ENCODE results near the gene KCNJ8. TPM values are rescaled to one million over a fixed set of nuclear protein-coding genes. Genes with fewer than 3 reads are reported as not detected.
"Not testable (repeated sequence)": the region's sequence is repeated elsewhere in the genome, so short reads cannot be mapped to it uniquely, and the experiment has no call there.

KCNJ8 gene
- total RNA-seq (2014; rRNA removed; shearing (Covaris generic); ENCODE audit: low replicate concordance) = 0.64 and 1.4 TPM in 2 replicates

DNA sequence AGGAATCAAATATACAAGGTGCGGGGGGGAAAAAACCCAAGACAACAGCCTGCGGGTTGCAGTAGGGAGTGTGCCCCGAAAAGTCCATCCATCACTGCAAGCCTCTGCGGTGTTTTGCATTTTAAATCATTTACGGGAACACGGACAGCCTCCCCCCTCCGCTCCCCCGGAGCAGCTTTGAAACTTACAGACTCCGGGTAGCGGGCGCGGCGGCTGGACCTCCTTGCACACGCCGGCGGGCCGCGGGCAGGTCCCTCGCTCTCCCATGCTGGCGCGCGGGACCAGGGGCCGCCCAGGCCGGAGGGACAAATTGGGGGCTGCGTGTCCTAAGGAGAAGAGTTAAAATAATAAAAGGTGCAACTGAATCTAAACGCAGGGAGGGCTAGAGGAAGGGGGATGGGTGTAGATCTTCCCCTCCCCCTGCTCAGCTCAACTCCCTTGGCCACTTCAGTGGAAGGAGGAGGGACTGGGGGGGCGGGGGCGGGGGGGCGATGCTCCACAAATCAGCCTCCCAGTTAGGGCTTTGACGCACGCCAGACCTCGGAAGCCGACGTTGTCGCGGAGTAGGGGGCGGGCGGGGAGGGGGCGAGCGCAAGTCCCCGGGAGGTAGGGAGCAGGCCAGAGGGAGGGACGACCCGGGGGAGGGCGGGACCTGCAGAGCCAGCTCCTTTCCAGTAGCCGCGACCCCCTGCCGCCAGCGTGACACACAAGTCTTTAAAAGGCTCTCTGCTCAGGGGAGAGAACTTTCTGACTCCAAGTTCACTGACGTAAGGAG, at the start of gene KCNJ8:
TSS of gene KCNJ8 (minus strand) at position 349 of the 775 bp plus-strand sequence. CDS start 1,090 bp downstream, outside the sequence.
- DNase-seq (ENCODE audit: low read depth) = peak; percentile 11
- in situ Hi-C loops (cut with HindIII; ENCODE audit: low pct_unique_long_range_greater_than_20kb, low sequenced_read_pairs) = no loop called here

DNA sequence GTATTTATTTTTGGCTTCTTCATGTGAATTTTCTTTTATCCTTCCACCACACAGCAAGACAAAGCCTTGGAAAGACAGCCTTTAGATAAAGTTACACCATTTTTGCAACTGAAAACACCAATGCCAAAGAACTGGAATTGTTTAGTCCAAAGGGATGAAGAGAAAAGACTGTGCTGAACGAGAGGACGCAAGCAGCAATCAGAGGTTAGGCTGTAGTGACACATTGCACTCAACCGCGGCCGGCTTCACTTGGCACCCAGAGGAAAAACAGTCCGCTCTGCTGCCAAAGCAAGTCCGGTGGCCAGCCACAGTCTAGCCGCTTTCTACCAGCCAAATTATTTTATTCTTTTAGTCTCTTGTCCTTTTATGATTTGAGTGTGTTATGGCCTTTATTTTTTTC, 49.1 kb upstream of the KCNJ8 start:
- DNase-seq (ENCODE audit: low read depth) = no peak
- in situ Hi-C loops (cut with HindIII; ENCODE audit: low pct_unique_long_range_greater_than_20kb, low sequenced_read_pairs) = no loop called here

DNA sequence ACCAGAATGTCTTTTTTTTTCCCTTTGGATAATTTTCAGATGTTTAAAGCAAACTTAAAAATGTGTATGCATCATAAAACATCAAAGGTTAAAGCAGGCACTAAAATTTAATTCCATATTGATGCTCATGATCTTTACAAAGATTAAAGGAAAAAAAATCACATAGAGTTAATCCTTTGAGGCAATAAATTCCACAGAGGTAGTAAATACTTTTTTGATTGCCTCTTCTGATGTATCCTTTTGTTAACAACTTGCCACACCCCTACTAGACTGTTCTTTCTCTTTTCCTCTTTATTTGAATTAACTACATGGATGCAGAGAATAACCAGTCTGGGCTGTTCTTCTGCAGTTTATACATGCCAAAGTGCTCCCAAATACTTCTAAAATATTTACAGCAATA, 45.2 kb upstream of the KCNJ8 start:
- in situ Hi-C loops (cut with HindIII; ENCODE audit: low pct_unique_long_range_greater_than_20kb, low sequenced_read_pairs) = no loop called here
- DNase-seq (ENCODE audit: low read depth) = no peak

DNA sequence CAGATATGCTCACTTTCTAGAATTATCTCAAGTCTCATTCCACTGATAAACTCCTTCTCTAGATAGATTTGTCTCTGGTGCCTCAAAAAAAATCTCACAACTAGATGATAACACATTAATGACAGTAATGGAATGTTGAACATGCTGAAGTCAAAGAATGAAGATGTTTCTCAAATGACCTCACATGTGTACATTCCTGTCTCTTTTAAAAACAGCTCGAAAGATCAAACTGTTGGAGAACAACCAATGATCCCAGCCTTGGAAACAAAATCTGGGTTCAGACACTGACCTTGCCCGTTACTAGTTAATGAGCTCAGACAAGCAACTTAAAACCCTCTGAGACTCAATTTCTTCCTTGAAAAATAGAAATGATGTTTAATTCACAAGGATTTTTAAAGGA, 44.7 kb upstream of the KCNJ8 start:
- in situ Hi-C loops (cut with HindIII; ENCODE audit: low pct_unique_long_range_greater_than_20kb, low sequenced_read_pairs) = no loop called here
- peak; percentile 24 for DNase-seq (ENCODE audit: low read depth)

DNA sequence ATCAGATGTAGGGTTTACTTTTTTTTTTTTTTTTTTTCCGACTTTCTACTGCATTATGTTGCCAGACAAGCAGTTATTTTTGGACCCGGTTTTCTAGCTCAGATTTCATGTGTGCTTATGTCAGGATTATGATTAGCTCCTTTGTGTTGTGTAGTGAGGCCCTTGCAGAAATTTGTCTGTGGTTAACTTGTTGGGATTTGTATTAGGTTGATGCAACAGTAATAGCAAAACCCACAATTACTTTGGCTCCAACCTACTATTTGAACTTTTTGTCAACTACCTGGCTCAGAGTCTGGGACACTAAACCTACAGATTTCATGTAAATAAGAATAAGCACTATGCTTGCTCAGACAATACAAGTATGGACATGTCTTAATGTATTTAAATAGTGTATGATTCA, 44.1 kb upstream of the KCNJ8 start:
- in situ Hi-C loops (cut with HindIII; ENCODE audit: low pct_unique_long_range_greater_than_20kb, low sequenced_read_pairs) = no loop called here
- no peak for DNase-seq (ENCODE audit: low read depth)

DNA sequence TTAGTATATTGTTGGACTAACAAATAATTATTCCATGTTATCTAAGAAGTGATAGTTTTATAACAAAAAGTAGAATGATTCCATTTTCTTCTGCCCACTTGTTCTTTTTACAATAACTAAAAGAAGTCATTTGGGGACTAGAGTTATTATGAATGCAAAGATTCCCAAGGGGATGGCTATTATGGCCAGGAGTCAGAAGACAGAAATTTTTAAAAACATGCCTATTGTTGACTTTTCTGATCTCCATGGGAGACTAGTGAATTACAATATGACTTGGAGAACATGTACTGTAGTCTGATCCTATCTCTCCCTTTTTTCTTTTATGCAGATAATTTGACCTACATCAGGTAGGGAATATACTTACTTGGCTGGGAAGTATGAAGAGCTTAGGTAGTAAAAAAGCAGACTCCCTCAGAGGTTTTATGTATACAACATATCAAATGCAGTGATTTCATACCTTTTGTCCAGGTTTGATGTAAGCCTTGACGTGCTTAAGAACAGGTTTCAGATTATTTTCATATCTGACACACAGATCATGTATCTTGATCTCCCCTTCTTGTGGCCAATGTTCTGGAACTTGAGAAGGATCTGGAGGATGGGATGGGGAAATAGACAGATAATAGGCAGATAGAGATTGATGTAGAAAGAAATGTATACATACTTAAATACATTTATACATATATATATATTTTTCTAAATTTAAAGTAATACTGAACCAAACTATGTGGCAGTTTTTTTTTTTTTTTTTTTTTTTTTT, 41.0 kb upstream of the KCNJ8 start:
- in situ Hi-C loops (cut with HindIII; ENCODE audit: low pct_unique_long_range_greater_than_20kb, low sequenced_read_pairs) = no loop called here
- no peak for DNase-seq (ENCODE audit: low read depth)

DNA sequence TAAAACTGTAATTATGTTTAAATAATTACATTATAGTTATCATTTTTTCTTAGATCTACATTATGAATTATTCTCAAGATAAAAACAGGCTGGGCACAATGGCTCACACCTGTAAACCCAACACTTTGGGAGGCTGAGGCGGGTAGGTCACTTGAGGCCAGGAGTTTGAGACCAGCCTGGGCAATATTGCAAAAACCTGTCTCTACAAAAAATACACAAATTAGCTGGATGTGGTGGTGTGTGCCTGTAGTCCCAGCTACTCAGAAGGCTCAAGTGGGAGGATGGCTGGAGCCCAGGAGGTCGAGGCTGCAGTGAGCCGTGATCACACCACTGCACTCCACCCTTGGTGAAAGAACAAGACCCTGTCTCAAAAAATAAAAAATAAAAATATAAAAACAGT, 40.3 kb upstream of the KCNJ8 start:
- in situ Hi-C loops (cut with HindIII; ENCODE audit: low pct_unique_long_range_greater_than_20kb, low sequenced_read_pairs) = no loop called here
- DNase-seq (ENCODE audit: low read depth) = no peak

DNA sequence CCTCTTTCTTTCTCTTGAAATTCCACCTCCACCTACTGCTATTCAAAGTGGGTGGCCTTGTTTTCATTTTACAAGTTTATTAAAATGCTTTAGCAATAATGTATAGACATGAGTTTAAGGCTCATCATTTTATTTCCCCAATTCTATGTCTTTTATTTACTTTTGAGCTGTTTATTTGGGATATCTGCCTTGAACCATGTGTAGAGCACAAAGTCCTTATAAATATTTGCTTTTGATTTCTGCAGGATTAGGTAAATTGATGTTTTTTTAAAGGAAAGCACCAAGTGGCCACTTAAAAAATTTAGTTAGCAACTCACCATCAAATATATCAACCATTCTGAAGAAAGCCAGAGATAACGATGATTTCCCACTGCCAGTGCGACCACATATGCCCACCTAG, 39.8 kb upstream of the KCNJ8 start:
- in situ Hi-C loops (cut with HindIII; ENCODE audit: low pct_unique_long_range_greater_than_20kb, low sequenced_read_pairs) = no loop called here
- no peak for DNase-seq (ENCODE audit: low read depth)

DNA sequence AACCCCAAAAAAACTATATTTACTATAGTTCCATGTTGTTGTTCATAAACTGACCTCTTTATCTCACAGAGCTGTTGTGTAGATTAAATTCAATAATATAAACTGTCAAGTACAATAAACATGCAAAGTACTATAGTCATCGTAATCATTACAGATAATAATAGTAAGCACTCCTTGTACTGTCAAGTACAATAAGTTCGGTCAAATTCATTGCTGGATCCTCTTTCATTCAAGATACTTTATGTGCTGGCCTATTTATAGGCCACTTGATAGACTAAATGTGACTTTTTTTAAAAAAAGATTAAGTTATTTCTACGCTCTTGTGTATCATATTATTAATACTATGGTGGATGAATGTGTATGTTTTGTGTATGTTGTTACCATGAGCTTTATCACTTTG, 39.2 kb upstream of the KCNJ8 start:
- DNase-seq (ENCODE audit: low read depth) = no peak

DNA sequence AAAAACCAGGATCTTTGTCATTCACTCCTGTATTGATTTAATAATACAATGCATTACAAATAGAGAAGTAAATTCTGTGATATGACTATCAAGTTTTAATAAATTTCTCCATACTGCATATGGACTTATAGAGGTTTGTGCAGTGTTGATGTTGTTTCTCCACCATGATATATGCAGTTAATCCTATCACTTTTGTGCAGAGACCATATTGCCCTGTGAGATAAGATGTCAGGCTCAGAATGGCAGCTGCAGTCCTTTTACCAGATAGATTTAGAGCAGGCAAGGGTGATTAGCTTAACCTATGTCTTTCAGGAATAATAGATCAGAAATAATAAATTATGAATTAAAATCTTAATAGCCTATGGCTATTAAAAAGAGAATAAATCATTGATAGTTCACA, 38.6 kb upstream of the KCNJ8 start:
- DNase-seq (ENCODE audit: low read depth) = no peak
- in situ Hi-C loops (cut with HindIII; ENCODE audit: low pct_unique_long_range_greater_than_20kb, low sequenced_read_pairs) = no loop called here

More for the DNA sequence above, 39.2 kb upstream of the KCNJ8 start:
- in situ Hi-C loops (cut with HindIII; ENCODE audit: low pct_unique_long_range_greater_than_20kb, low sequenced_read_pairs) = no loop called here

DNA sequence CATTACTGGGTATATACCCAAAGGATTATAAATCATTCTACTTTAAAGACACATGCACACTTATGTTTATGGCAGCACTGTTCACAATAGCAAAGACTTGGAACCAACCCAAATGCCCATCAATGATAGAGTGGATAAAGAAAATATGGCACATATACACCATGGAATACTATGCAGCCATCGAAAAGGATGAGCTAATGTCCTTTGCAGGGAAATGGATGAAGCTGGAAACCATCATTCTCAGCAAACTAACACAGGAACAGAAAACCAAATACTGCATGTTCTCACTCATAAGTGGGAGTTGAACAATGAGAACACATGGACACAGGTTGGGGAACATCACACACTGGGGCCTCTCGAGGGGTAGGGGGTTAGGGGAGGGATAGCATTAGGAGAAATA, 37.8 kb upstream of the KCNJ8 start:
- DNase-seq (ENCODE audit: low read depth); in situ Hi-C loops (cut with HindIII; ENCODE audit: low pct_unique_long_range_greater_than_20kb, low sequenced_read_pairs): not testable (repeated sequence)

DNA sequence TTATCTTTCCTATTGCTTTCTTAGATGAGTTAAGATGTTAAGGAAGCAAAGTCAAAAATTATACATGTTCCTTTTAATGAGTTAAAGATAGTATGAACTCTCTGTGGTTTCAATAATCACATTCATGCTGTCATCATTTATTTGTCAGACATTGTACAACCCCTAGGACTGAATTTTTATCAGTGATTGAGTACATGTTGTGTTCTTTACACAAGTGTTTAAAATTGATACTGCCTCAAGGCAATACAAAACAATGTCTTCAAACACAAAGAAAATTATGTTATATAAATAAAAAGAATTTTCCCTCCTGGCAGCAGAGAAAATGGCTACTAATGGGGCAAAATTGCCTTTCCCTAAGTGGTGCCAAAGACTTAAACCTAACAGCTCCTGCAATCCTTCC, 34.6 kb upstream of the KCNJ8 start:
- DNase-seq (ENCODE audit: low read depth) = no peak
- in situ Hi-C loops (cut with HindIII; ENCODE audit: low pct_unique_long_range_greater_than_20kb, low sequenced_read_pairs) = no loop called here

DNA sequence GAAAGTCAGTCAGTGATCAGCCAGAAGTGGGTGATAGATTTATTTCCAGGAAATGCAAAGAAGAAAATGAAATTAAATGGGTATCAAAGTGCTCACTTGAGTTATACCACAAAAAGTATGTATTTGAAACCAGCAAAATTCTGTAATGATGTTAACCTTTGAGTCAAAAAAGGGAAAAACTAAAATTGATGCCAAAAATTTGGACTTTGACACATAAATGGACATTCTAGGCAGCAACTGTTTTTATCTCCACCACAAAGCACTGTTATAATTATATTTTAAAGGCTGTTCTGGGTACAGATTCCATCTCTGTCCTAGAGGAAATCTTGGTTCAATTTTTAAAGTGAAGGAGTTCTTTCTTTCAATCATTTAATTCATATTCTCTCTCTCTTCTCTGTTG, 31.7 kb upstream of the KCNJ8 start:
- in situ Hi-C loops (cut with HindIII; ENCODE audit: low pct_unique_long_range_greater_than_20kb, low sequenced_read_pairs) = no loop called here
- no peak for DNase-seq (ENCODE audit: low read depth)

DNA sequence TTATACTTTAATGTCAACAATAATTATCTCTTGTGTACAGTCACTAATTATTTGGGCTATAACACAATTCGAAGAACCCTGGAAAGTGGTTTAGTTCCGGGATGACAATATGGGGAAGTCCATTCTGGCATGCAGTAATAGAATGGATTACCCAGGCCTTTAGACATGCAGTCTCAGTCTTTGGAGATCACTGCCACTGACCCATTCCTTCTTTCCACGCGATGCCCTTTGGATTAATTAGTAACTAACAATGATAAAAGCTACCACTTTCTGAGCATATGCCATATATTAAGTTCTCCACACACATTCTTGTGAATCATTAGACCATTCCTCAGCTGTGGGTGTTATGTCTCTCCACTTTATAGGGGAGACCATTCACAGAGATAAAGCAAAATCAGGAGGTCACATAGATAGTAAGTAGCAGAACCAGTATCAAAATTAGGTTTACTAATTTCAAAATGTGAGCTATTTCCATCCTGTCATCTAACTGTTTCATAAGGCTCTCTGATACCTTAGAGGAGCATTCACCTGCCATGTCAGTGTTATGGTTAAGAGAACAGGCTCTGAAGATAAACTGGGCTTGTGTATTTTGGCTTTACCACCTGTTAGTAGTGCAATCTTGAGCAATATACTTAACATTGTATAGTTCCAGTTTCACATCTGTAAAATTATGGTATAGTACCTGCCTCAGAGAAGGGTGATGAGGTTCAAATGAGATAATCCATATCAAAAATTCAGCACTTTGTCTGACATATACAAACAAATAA, 27.2 kb upstream of the KCNJ8 start:
- DNase-seq (ENCODE audit: low read depth) = peak; percentile 73
- in situ Hi-C loops (cut with HindIII; ENCODE audit: low pct_unique_long_range_greater_than_20kb, low sequenced_read_pairs) = no loop called here

DNA sequence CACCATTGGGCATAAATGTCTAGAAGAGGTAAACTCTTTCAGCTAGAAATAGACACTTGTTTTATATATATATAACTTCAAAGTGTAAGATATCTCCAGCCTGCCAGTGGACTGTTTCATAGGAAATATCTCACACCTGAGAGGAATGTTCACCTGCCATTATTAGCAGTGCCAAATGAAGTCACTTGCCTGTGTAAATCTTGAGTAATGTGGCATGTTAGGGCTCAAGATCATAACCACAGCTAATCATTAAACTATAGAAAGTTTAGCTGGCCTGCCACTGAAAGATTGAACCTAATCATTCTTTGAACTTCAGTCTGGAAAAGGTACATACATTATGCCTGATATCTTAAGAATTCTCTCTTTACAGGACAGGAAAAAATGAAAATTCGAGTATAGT, 25.5 kb upstream of the KCNJ8 start:
- DNase-seq (ENCODE audit: low read depth) = no peak
- in situ Hi-C loops (cut with HindIII; ENCODE audit: low pct_unique_long_range_greater_than_20kb, low sequenced_read_pairs) = no loop called here

DNA sequence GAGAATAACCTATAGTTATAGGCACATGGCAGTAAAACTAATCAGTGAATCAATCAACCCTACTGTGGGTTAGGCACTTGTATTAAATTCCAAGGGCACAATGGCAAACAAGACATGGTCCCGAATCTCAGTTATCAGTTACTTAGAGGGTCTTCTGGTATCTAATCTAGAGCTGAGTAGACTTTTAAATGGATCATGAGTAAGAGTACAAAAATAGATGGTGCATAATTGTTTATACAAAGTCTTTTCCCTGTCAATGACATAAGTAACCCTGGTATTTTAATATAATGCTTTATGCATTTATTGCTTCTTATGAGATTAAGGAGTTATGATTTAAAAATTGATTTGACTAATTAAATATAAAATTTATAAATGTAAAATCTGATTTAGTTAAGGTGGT, 23.0 kb upstream of the KCNJ8 start:
- in situ Hi-C loops (cut with HindIII; ENCODE audit: low pct_unique_long_range_greater_than_20kb, low sequenced_read_pairs) = no loop called here
- no peak for DNase-seq (ENCODE audit: low read depth)

DNA sequence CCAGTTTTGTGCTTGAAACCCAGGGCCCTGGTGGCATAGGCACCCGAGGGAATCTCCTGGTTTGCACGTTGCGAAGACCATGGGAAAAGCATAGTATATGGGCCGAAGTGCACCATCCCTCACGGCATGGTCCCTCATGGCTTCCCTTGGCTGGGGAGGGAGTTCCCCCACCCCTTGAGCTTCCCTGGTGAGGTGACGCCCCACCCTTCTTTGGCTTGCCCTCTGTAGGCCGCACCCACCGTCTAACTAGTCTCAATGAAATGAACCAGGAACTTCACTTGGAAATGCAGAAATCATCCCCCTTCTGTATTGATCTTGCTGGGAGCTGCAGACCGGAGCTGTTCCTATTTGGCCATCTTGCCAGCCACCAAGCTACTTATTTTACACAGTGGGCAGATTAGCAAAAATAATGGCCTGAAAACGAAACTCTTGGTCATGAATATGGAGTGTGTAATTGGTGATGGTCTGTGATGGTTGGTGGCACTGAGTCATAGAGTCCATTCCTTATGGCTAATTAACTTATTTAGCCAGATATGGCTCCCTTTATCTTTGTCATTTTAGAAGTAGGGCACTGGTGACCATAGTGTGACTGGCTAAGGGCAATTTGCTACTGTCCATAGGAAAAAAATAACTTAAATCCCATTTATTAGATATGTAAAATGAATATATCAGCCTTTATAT, 21.3 kb upstream of the KCNJ8 start:
- in situ Hi-C loops (cut with HindIII; ENCODE audit: low pct_unique_long_range_greater_than_20kb, low sequenced_read_pairs) = no loop called here
- DNase-seq (ENCODE audit: low read depth) = no peak

DNA sequence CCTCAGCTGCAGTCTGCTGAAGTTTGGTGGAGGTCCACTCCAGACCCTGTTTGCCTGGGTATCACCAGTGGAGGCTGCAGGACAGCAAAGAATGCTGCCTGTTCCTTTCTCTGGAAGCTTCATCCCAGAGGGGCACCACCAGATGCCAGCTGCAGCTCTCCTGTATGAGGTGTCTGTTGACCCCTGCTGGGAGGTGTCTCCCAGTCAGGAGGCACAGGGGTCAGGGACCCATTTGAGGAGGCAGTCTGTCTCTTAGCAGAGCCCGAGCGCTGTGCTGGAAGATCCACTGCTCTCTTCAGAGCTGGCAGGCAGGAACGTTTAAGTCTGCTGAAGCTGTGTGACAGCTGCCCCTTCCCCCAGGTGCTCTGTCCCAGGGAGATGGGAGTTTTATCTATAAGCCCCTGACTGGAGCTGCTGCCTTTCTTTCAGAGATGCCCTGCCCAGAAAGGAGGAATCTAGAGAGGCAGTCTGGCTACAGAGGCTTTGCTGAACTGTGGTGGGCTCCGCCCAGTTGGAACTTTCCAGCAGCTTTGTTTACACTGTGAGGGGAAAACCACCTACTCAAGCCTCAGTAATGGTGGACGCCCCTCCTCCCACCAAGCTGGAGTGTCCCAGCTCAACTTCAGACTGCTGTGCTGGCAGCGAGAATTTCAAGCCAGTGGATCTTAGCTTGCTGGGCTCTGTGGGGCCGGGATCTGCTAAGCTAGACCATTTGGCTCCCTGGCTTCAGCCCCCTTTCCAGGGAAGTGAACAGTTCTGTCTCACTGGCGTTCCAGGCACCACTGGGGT, 20.5 kb upstream of the KCNJ8 start:
- in situ Hi-C loops (cut with HindIII; ENCODE audit: low pct_unique_long_range_greater_than_20kb, low sequenced_read_pairs); DNase-seq (ENCODE audit: low read depth): not testable (repeated sequence)

All from Caki2 (cell line).